CD4-positive, alpha-beta T cell treated with Interleukin-10 for 1 hour (primary cell): ENCODE results near the gene FABP3.

Source experiments
- DNase-seq: peaks from one replicate; pipeline ENCODE4 v3.0.0-alpha.2; 2020

Gene FABP3

DNA sequence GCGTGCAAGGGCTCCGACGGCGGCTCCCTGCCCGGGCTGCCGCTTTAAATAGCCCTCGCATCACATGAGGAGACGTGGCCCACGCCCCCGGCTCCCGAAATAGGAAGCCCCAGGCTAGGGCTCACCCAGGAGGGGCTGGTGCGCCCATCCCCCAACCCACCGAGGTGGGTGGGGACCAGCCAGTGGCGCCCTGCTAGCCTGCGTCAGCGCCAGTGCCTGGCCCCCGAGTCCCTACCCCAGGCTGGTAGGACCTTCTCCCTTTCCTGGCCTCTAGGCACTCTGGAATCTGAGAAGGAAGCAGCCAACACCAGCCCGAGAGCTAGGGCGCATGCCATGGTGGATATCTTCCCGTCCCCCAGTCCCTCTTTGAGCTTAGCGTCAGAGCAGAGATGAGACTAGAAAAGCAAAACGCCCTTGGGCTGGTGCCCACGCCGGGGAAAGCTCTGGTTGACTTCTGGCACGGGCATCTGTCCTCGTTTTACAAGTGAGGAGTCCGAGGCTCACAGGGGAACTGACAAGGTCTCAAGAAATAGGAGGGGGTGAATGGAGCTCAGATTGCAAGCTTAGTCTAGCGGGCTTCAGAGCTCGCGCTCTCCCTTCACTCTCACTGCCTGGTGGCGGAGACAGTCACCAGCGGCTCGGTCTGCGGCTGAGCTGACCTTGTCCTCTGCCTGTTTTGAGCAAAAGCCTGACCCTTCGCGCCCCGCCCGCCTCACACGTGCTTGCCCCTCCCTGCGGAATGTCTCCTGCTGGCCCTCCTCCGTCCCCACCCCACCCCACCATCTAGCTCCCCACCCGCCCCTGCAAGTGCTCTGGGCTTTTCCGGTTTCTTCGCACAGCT is at the start of gene FABP3:
Gene FABP3 (minus strand): TSS at position 21 of the 841 bp plus-strand sequence. CDS start 62 bp downstream, outside the sequence.
- DNase-seq = no peak

GRCh38 chr1:31421371-31422040 is 48.6 kb upstream of the FABP3 start:
- no peak for DNase-seq

GRCh38 chr1:31420716-31421115 is 47.8 kb upstream of the FABP3 start:
- no peak for DNase-seq

GRCh38 chr1:31418626-31419323 is 45.9 kb upstream of the FABP3 start:
- no peak for DNase-seq

DNA sequence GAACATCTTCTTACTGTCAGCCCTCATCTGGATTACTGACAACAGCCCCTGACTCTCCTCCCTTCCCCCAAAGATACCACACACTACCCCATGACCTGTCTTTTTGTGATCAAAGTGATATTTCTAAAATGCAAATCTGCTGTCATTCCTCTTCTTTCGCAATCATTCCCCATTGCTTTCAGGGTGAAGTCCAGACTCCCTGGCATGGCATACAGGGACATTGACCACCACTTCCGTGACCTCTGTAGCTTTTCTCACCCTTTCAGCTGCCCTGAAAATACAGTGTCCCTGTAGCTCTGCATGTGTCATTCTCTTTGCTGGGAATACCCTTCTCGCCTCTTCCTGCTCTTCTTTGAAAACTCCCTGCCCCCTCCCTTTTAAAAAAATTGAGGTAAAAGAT is 44.3 kb upstream of the FABP3 start:
- DNase-seq = no peak

DNA sequence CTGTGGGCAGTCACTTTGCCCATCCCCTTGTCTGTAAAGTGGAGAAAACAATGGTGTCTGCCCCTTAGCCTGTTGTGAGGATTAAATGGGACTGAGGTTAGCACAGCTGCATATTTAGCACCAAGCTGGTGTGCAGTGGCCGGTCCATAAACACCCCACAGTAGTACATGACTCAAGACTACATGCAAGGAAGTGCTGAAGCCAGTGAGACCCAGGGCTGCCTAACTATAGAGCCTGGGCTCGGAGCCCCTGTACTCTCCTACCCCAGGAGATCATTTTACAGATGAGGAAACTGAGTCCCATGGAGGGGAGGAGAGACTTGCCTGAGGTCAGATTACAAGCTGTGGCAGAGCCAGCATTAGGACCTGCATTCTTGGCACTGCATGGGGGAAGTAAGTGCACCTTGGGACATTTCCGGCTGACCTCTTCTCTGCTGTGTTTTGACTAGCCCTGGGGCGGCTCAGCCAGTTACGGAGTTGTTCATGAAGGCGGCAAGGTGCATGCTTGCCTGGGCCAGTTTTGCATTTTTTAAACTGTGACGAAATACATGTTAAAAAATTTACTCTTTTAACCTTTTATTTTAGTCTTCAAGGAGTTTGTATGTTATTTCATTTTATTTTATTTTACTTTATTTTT is 43.3 kb upstream of the FABP3 start:
- DNase-seq = no peak

- DNase-seq = no peak
Observed at GRCh38 chr1:31415658-31416057, 42.8 kb upstream of the FABP3 start.

DNA sequence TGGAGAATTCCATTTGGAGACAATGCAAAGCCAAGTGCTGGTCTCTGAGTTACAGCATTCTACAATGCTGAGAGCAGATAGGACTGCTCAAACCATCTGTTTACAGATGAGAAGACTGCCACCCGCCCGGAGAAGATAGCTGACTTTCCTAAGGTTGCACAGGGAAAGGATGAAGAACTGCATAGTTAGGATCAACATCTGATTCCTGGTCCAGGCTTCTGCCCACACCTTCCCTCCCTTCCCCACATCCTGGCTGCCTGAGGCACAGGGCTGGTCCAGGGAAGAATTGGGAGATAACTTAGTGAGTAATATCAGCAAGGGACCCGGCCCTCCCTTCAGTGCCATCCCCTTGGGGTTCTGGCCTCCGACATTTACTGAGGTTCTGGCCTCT is 42.1 kb upstream of the FABP3 start:
- DNase-seq = no peak

GRCh38 chr1:31413405-31414001 is 40.6 kb upstream of the FABP3 start:
- DNase-seq = no peak

DNA sequence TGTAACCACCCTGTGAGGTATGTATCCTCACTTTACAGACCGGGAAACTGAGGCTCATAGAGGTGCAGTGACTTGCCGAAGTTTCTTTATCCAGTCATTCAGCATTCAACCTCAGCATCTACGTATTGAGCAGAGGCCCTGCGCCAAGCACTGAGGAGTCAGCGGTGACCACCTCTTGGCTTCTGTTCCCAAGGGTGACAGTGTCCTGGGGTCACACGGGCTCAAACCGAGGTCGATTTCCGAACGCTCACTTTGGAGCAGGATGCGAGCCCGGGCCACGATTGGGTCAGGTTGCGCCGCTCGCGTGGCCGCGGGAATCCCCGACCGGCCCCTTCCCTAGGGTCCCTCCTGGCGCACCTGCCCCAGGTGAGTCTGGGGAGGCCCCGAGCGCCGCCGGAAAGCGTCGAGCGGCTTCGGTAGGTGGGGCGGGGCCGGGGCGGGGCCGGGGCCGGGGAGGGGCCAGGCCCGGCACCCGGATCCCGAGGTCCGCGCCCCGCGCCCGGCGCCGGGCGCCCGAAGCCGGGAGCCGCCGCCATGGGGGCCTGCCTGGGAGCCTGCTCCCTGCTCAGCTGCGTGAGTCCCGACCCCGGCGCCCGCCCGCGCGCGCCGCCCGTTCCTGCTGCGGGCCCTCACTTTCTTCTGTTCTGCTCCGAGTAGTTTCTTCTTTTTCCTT is 40.0 kb upstream of the FABP3 start, which contains the start of gene SERINC2:
Gene SERINC2 (plus strand): TSS at position 482 of the 673 bp plus-strand sequence. CDS start 53 bp downstream, at position 535.
- DNase-seq = peak; percentile 16

- no peak for DNase-seq
Observed at GRCh38 chr1:31412205-31412604, 39.3 kb upstream of the FABP3 start.

GRCh38 chr1:31410871-31411270 is 38.0 kb upstream of the FABP3 start:
- no peak for DNase-seq

GRCh38 chr1:31409946-31410858 is 37.3 kb upstream of the FABP3 start:
- DNase-seq = no peak

DNA sequence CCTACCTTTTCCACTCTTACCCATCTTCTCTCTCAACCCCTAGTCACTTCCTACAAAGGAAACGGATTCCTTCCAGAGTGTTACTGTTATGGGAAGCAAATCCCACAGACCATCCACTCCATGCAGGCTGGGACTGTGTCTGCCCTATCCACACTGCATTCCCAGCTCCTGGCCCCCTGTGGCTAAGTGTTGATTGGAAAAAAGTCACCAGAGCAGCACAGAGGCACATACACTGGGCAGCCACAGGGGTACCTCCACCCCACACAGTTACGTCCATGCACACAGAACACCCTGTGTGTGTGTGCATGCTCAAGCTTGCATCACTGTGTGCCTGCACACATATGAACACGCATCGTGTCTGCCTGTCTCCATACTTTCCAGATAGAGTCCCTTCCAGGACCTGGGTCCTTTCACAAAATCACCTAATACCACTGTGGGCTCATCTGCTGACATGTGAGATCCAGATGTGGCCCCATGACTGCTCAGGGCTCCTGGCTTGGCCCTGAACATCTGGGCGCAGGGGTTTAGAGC is 36.0 kb upstream of the FABP3 start:
- DNase-seq = no peak

DNA sequence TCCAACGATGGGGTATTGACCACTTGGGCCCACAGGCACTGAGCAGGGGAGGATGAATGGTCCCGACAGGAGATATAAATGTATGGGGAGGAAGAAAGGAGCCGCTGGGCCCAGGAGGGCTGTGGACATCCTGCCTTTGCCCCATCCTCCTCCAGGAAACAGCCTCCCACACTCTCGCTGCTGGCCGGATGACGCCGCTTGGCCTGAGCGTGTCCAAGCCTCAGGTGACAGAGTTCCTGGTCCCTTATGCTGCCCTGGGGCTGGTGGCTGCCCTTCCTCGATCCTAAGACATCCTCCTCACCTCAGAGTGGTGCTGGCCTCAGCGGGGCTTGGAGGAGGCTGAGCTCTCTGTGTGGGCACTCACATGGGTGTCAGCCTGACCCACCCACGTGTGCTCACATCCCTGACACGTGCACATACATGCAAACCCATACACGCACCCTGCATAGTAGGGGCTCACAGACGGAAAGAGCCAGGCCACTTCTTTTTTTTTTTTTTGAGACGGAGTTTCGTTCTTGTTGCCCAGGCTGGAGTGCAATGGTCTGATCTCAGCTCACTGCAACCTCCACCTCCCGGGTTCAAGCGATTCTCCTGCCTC is 34.3 kb upstream of the FABP3 start:
- DNase-seq = no peak

DNA sequence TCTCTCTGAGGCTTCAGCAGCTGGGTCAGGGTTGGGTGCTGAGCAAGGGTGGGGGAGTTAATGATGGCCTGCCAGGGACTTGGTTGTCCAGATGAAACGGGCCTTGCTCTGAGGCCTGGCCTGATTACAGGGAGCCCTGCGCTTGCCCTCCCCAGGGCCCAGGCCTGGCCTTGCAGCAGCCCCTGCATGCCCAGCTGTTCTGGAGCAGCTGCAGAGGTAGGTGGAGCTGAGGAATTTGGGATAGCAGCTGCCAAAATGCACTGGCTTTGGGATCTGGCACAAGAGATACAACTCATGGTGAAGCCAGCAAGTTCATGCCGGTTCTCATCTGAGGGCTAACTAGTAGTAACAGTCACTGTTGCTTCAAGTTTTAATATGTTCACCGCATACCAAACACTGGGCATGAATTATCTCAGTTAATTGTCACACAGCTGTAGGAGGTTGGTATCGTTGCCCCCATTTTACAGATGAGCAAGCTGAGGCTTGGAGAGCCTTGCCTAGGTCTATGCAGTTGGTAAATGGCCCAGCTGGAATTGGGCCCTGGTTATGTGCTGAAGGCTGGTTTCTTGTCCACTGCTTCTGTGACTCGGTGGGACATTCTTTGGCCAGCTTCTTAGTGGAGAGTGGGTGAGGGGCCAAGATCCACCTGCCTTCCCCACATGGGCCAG is 32.8 kb upstream of the FABP3 start:
- DNase-seq = no peak

DNA sequence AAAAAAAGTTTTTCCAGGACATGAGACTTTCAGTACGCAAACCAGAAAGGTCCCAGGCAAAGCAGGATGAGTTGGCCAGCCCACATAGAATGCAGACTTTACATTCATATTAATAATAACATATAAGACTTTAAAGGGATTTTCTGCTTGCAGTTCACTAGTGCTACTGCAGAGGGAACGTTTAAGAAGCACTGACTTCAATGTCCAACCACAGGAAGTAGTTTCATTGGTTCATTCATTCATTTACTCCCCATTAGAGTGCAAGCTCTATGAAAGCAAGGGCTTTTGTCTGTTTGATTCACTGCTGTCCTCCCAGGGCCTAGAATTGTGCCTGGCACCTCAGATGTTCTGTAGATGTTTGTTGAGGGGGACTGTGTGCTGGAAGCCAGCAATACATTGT is 28.4 kb upstream of the FABP3 start:
- no peak for DNase-seq

DNA sequence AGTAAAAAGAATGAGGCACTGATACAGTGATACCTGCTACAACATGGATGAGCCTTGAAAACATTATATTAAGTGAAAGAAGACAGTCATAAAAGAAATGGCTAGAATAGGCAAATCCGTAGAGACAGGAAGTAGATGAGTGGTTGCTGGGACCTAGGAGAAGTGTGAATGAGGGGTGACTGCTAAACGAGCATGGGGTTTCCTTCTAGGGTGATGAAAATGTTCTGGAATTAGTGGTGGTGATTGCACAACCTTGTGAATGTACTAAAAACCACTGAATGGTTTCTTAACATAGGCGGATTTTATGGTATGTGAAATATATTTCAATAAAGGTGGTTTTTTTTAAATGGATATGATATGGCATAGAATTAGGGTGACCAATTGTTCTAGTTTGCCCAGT is 27.5 kb upstream of the FABP3 start:
- no peak for DNase-seq

DNA sequence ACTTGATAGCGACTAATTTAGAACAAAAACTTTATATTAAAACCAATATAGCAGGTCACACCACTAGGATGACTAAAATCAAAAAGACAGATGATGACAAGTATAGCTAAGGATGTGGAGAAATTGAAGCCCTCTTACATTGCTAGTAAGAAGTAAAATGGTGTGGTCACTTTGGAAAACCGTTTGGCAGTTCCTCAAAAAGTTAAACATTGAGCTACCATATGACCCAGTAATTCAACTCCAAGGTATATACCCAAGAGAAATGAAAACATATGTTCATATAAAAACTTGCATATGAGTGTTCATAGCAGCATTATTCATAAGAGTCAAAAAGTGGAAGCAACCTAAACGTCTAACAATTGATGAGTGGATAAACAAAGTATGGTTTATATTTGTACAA is 27.1 kb upstream of the FABP3 start:
- no peak for DNase-seq

- no peak for DNase-seq
Observed at GRCh38 chr1:31398246-31398645, 25.4 kb upstream of the FABP3 start.
